HG03159 (cell line): ENCODE measurements around the gene GLG1.
"Not testable (repeated sequence)": the region's sequence is repeated elsewhere in the genome, so short reads cannot be mapped to it uniquely, and the experiment has no call there.

ENCODE experiments used
- ATAC-seq: cut with Tn5 transposase; IDR thresholded peaks from one replicate; pipeline ENCODE4 v1.9.1; 2021; ENCODE audit warnings: mild to moderate bottlenecking, moderate library complexity; ENCODE audit not compliant: unreplicated experiment

Gene GLG1

GRCh38 chr16:74413485-74413884 lies 193.4 kb downstream of the GLG1 start:
- not testable (repeated sequence) for ATAC-seq

GRCh38 chr16:74412775-74413390 lies 194.0 kb downstream of the GLG1 start:
- not testable (repeated sequence) for ATAC-seq

- ATAC-seq = not testable (repeated sequence)
Observed at GRCh38 chr16:74412138-74412774, 194.7 kb downstream of the GLG1 start.

- ATAC-seq = not testable (repeated sequence)
Observed at GRCh38 chr16:74410981-74411380, 195.9 kb downstream of the GLG1 start.

GRCh38 chr16:74410057-74410957 lies 196.6 kb downstream of the GLG1 start:
- not testable (repeated sequence) for ATAC-seq

GRCh38 chr16:74409185-74409981 lies 197.5 kb downstream of the GLG1 start:
- ATAC-seq = not testable (repeated sequence)

GRCh38 chr16:74407362-74407705 lies 199.6 kb downstream of the GLG1 start:
- ATAC-seq = not testable (repeated sequence)

GRCh38 chr16:74406600-74407361 lies 200.1 kb downstream of the GLG1 start:
- not testable (repeated sequence) for ATAC-seq

GRCh38 chr16:74404148-74404933 lies 202.6 kb downstream of the GLG1 start:
- ATAC-seq = not testable (repeated sequence)

GRCh38 chr16:74400238-74400637 lies 206.7 kb downstream of the GLG1 start:
- ATAC-seq = not testable (repeated sequence)

GRCh38 chr16:74398212-74398895 lies 208.6 kb downstream of the GLG1 start:
- not testable (repeated sequence) for ATAC-seq
